GM23338 (cell line): ENCODE measurements around the gene RBM44.

Experiments used
- EZH2phosphoT487 ChIP-seq: fragments of 200-600 bp; sonication (generic); IDR thresholded peaks from one replicate; pipeline ENCODE4 v1.8.1; 2018; ENCODE audit warnings: antibody characterized with exemption; ENCODE audit not compliant: unreplicated experiment
- JUNB ChIP-seq: IDR thresholded peaks from one replicate; pipeline ENCODE4 v1.6.1; 2016; ENCODE audit warnings: antibody characterized with exemption; ENCODE audit not compliant: unreplicated experiment
- POLR2AphosphoS5 ChIP-seq: IDR thresholded peaks from 2 replicates; pipeline ENCODE4 v1.6.1; 2016; ENCODE audit warnings: antibody characterized with exemption, low read depth
- TF ChIP-seq, protein P1 (sequence below), 2 experiments: fragments of 200-600 bp in 1 of 2; sonication (generic) in 1 of 2; conservative IDR thresholded peaks; 2 replicates each; pipeline versions ENCODE4 v1.5.1 to v1.6.1; 2016 to 2017; ENCODE audit warnings: antibody characterized with exemption in 2 of 2, low read depth in 2 of 2, mild to moderate bottlenecking in 2 of 2, moderate library complexity in 1 of 2

DNA sequence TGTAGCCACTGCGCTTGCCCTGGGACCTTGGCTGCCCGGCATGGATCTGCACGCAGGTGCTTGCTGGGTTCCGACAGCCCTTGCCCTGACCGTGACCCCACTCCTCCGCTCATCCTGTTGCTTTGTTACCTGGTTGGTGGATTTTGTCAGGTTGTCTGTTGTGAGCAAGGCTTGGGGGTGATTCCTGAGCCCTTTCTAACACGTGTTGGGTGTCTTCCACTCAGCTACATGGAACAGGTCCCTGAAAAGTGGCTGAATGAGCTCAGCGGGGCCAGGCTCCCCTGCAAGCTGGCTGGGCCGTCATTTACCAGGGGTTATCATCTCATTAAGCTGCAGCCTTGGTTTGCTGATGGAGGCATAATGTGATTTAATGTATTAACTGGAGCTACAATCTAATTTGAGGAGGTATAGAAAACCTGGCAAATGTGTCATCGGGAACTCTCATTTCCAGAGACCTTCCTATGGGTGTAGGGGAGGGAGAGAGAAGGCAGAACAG, 85.4 kb downstream of the RBM44 start:
- TF ChIP-seq EZH2phosphoT487 = no peak
- TF ChIP-seq, protein P1, sequence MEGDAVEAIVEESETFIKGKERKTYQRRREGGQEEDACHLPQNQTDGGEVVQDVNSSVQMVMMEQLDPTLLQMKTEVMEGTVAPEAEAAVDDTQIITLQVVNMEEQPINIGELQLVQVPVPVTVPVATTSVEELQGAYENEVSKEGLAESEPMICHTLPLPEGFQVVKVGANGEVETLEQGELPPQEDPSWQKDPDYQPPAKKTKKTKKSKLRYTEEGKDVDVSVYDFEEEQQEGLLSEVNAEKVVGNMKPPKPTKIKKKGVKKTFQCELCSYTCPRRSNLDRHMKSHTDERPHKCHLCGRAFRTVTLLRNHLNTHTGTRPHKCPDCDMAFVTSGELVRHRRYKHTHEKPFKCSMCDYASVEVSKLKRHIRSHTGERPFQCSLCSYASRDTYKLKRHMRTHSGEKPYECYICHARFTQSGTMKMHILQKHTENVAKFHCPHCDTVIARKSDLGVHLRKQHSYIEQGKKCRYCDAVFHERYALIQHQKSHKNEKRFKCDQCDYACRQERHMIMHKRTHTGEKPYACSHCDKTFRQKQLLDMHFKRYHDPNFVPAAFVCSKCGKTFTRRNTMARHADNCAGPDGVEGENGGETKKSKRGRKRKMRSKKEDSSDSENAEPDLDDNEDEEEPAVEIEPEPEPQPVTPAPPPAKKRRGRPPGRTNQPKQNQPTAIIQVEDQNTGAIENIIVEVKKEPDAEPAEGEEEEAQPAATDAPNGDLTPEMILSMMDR (conservative IDR thresholded peaks at IDR 0.05; ENCODE audit: low read depth in 2 of 2) = no peak
- no peak for TF ChIP-seq POLR2AphosphoS5
- TF ChIP-seq JUNB = no peak
